ENCODE measurements around the gene LYPD6B. TPM values are rescaled to one million over a fixed set of nuclear protein-coding genes. Genes with fewer than 3 reads are reported as not detected.

Gene LYPD6B
- total RNA-seq = 0.24 TPM
- 1.4 TPM for polyA plus RNA-seq
- long read RNA-seq, donor 1 = 0 reads
- long read RNA-seq, donor 2 = 0 reads
- long read RNA-seq, donor 3 = 0 reads
- long read RNA-seq, donor 4 = 0 reads
- long read RNA-seq, donor 5, partial matches to known transcripts = 0 of 3 reads
- long read RNA-seq, donor 5, other reads (novel, unspliced or antisense) = 0 of 3 reads
- long read RNA-seq, donor 6 = 0 reads
- long read RNA-seq, donor 7 = 0 reads
- long read RNA-seq, donor 8 = 0 reads
- long read RNA-seq, donor 9 = 0 reads
- long read RNA-seq, donor 10 = 0 reads

GRCh38 chr2:149038442-149039212, at the start of gene LYPD6B:
TSS of gene LYPD6B (plus strand) at chr2:149038699. CDS start at chr2:149130949, 92,250 bp downstream.
- DNase-seq (ENCODE audit: low read depth in 6 of 9, low spot score in 9 of 9) = no peak
- Histone ChIP-seq H3K4me1 (ENCODE audit: control insufficient read depth in 2 of 2, insufficient read depth in 2 of 2, low read length in 2 of 2) (peaks cover 0 to 2% of the 10 kb centered on the region in 2 donors), H3K27ac (ENCODE audit: low read depth in 1 of 2, low read length in 1 of 2) (no peak within 1 kb of the TSS), H3K4me3 (ENCODE audit: low read length in 2 of 2) (peak within 1 kb of the TSS in 1 of 2 donors; percentile 21), H3K27me3 (ENCODE audit: control insufficient read depth in 2 of 2, insufficient read depth in 1 of 2, low read length in 1 of 2) (peaks cover 24 to 44% of the 10 kb centered on the region in 2 donors), H3K9me3 (ENCODE audit: control insufficient read depth in 2 of 2, insufficient read depth in 1 of 2, low read length in 1 of 2) (no peaks in the 10 kb centered on the region), H3K36me3 (ENCODE audit: control insufficient read depth in 2 of 2, insufficient read depth in 2 of 2, low read length in 1 of 2) (no peaks in the 10 kb centered on the region)
- 3% methylated on average over 85 of the region's 85 CpGs for WGBS

DNA sequence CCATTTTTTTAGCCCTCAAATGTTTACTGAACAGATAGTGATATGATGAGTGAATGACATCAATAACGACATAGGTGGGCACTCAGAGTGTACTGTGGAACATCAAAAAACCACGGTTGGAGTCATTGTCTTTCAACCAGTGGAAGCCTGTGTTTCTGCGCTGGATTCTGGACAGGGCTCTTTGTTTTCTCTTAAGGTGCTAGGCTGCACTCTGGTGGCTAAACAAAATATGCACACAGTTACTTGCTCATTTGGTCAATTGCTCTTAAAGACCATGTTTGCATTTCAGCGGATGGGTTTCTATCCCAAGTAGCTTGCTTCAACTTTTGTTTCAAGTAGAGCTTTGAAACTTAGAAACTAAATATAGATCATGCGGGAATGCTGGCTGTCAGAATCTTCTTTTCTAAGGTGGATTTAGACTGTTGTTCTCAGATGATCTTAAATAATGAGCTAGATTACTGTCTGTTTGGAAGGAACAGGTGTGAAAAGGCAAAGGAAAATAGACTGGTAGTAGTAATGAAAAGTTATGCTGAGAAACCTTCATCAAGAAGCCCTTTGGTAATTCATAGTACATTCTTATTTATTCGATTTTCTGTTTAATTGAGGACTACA, 48.5 kb upstream of the LYPD6B start:
- Histone ChIP-seq H3K36me3 (ENCODE audit: control insufficient read depth in 2 of 2, insufficient read depth in 2 of 2, low read length in 1 of 2) (no peaks in the 10 kb centered on the region), H3K27me3 (ENCODE audit: control insufficient read depth in 2 of 2, insufficient read depth in 1 of 2, low read length in 1 of 2) (no peaks in the 10 kb centered on the region), H3K9me3 (ENCODE audit: control insufficient read depth in 2 of 2, insufficient read depth in 1 of 2, low read length in 1 of 2) (no peaks in the 10 kb centered on the region), H3K4me3 (ENCODE audit: low read length in 2 of 2) (no peak overlapping the region), H3K4me1 (ENCODE audit: control insufficient read depth in 2 of 2, insufficient read depth in 2 of 2, low read length in 2 of 2) (no peaks in the 10 kb centered on the region), H3K27ac (ENCODE audit: low read depth in 1 of 2, low read length in 1 of 2) (no peak overlapping the region)
- whole genome bisulfite sequencing = 47% methylated on average over 6 of the region's 6 CpGs
- DNase-seq (ENCODE audit: low read depth in 6 of 9, low spot score in 9 of 9) = peak; percentile 16 to 74 (median 38)

DNA sequence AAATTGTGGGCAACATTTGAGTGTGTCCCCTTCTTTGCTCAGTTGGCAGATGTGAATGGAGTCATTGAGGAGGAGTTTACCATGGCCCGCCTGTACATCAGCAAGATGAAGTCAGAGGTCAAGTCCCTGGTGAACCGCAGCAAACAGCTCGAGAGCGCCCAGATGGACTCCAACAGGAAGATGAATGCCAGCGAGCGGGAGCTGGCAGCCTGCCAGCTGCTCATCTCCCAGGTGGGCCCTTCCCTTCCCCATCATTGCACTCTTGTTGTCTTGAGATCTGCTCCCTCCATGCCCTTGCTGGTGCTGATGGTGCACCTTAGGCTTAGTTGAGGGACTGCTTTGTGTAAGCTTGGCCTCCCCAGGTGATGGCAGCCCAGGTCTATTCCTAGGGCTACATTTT, 47.5 kb upstream of the LYPD6B start:
- H3K27ac ChIP-seq (ENCODE audit: low read depth in 1 of 2, low read length in 1 of 2) = no peak overlapping the region
- no peaks in the 10 kb centered on the region for H3K36me3 ChIP-seq (ENCODE audit: control insufficient read depth in 2 of 2, insufficient read depth in 2 of 2, low read length in 1 of 2)
- no peaks in the 10 kb centered on the region for H3K9me3 ChIP-seq (ENCODE audit: control insufficient read depth in 2 of 2, insufficient read depth in 1 of 2, low read length in 1 of 2)
- no peak overlapping the region for H3K4me3 ChIP-seq (ENCODE audit: low read length in 2 of 2)
- no peaks in the 10 kb centered on the region for H3K27me3 ChIP-seq (ENCODE audit: control insufficient read depth in 2 of 2, insufficient read depth in 1 of 2, low read length in 1 of 2)
- no peaks in the 10 kb centered on the region for H3K4me1 ChIP-seq (ENCODE audit: control insufficient read depth in 2 of 2, insufficient read depth in 2 of 2, low read length in 2 of 2)
- DNase-seq (ENCODE audit: low read depth in 6 of 9, low spot score in 9 of 9) = no peak
- 83% methylated on average over 6 of the region's 6 CpGs for WGBS

GRCh38 chr2:148992448-148992847, 46.1 kb upstream of the LYPD6B start:
- no peaks in the 10 kb centered on the region for H3K36me3 ChIP-seq (ENCODE audit: control insufficient read depth in 2 of 2, insufficient read depth in 2 of 2, low read length in 1 of 2)
- H3K27ac ChIP-seq (ENCODE audit: low read depth in 1 of 2, low read length in 1 of 2) = no peak overlapping the region
- no peak for DNase-seq (ENCODE audit: low read depth in 6 of 9, low spot score in 9 of 9)
- H3K4me3 ChIP-seq (ENCODE audit: low read length in 2 of 2) = no peak overlapping the region
- no peaks in the 10 kb centered on the region for H3K4me1 ChIP-seq (ENCODE audit: control insufficient read depth in 2 of 2, insufficient read depth in 2 of 2, low read length in 2 of 2)
- no peaks in the 10 kb centered on the region for H3K9me3 ChIP-seq (ENCODE audit: control insufficient read depth in 2 of 2, insufficient read depth in 1 of 2, low read length in 1 of 2)
- H3K27me3 ChIP-seq (ENCODE audit: control insufficient read depth in 2 of 2, insufficient read depth in 1 of 2, low read length in 1 of 2) = no peaks in the 10 kb centered on the region

DNA sequence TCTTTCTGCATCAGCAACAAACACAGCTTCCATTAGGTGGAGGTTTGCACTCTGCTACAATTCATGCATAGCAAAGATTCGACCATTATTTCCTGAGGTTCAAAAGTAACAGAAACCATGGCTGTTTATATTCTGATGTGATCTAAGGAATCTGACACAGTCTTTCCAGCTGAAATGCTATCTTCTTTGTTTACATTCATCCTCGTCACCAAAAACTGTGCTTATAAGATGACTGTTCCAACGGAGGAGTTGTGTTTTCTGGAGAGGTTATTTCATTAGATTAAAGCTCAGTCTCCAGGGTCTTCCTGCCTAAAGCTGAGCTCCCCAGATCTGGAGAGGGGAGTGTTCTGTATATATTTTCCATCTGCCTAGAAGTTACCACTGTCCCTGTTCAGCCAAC, 45.1 kb upstream of the LYPD6B start:
- no peak overlapping the region for H3K27ac ChIP-seq (ENCODE audit: low read depth in 1 of 2, low read length in 1 of 2)
- no peak for DNase-seq (ENCODE audit: low read depth in 6 of 9, low spot score in 9 of 9)
- H3K4me1 ChIP-seq (ENCODE audit: control insufficient read depth in 2 of 2, insufficient read depth in 2 of 2, low read length in 2 of 2) = no peaks in the 10 kb centered on the region
- no peak overlapping the region for H3K4me3 ChIP-seq (ENCODE audit: low read length in 2 of 2)
- whole genome bisulfite sequencing = 90% methylated on average over 3 of the region's 3 CpGs
- H3K9me3 ChIP-seq (ENCODE audit: control insufficient read depth in 2 of 2, insufficient read depth in 1 of 2, low read length in 1 of 2) = no peaks in the 10 kb centered on the region
- no peaks in the 10 kb centered on the region for H3K36me3 ChIP-seq (ENCODE audit: control insufficient read depth in 2 of 2, insufficient read depth in 2 of 2, low read length in 1 of 2)
- no peaks in the 10 kb centered on the region for H3K27me3 ChIP-seq (ENCODE audit: control insufficient read depth in 2 of 2, insufficient read depth in 1 of 2, low read length in 1 of 2)

DNA sequence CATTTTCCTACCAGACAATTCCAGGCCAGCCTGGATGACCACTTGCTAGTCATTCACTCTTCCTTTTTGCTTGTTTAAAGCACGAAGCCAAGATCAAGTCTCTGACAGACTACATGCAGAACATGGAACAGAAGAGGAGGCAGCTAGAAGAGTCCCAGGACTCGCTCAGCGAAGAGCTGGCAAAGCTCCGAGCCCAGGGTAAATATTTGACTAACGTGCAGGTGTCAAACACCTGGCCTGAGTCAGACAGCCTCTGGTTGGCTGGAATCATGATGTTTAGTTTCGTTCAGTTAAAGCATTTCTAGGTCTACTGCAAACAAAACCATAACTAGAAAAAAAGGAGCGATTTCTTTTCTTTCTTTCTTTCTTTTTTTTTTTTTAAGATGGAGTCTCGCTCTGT, 44.2 kb upstream of the LYPD6B start:
- Histone ChIP-seq H3K4me3 (ENCODE audit: low read length in 2 of 2) (no peak overlapping the region), H3K4me1 (ENCODE audit: control insufficient read depth in 2 of 2, insufficient read depth in 2 of 2, low read length in 2 of 2) (no peaks in the 10 kb centered on the region), H3K27ac (ENCODE audit: low read depth in 1 of 2, low read length in 1 of 2) (no peak overlapping the region), H3K9me3 (ENCODE audit: control insufficient read depth in 2 of 2, insufficient read depth in 1 of 2, low read length in 1 of 2) (no peaks in the 10 kb centered on the region), H3K36me3 (ENCODE audit: control insufficient read depth in 2 of 2, insufficient read depth in 2 of 2, low read length in 1 of 2) (no peaks in the 10 kb centered on the region), H3K27me3 (ENCODE audit: control insufficient read depth in 2 of 2, insufficient read depth in 1 of 2, low read length in 1 of 2) (peaks cover 0 to 1% of the 10 kb centered on the region in 2 donors)
- no peak for DNase-seq (ENCODE audit: low read depth in 6 of 9, low spot score in 9 of 9)
- WGBS = 93% methylated on average over 8 of the region's 8 CpGs

GRCh38 chr2:148996805-148997204, 41.7 kb upstream of the LYPD6B start:
- Histone ChIP-seq H3K9me3 (ENCODE audit: control insufficient read depth in 2 of 2, insufficient read depth in 1 of 2, low read length in 1 of 2) (no peaks in the 10 kb centered on the region), H3K4me1 (ENCODE audit: control insufficient read depth in 2 of 2, insufficient read depth in 2 of 2, low read length in 2 of 2) (no peaks in the 10 kb centered on the region), H3K4me3 (ENCODE audit: low read length in 2 of 2) (no peak overlapping the region), H3K27ac (ENCODE audit: low read depth in 1 of 2, low read length in 1 of 2) (no peak overlapping the region), H3K36me3 (ENCODE audit: control insufficient read depth in 2 of 2, insufficient read depth in 2 of 2, low read length in 1 of 2) (no peaks in the 10 kb centered on the region), H3K27me3 (ENCODE audit: control insufficient read depth in 2 of 2, insufficient read depth in 1 of 2, low read length in 1 of 2) (peaks cover 0 to 4% of the 10 kb centered on the region in 2 donors)
- DNase-seq (ENCODE audit: low read depth in 6 of 9, low spot score in 9 of 9) = no peak
- WGBS = 93% methylated on average over 6 of the region's 6 CpGs

DNA sequence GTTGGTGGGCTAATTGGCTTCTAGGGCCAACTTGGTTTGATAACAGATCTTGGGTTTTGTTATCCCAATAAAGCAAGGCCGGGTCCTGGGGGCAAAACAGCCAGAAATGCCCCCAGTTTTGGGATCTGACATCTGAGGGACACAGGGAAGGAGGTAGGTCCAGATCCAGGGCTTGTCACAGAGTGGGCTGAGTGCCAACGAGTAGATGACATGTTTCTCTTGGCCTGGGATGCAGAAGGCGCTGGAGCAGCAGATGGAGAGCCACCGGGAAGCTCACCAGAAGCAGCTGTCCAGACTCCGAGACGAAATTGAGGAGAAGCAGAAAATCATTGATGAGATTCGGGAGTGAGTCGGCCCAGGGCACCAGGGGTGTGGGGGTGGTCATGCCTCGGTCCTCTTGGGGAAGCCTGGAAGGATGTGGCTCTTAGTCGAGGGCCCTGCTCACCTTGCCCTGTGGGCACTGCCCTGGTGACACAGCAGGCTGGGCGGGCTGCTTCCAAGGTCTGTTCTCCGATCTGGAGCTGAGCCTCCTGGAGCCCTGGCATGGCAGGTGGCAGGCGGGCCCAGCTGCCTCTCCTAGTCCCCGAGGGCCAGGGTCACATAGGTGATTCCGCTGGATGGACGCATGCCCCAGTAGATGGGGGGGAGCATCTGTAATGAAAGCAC, 40.2 kb upstream of the LYPD6B start:
- no peak for DNase-seq (ENCODE audit: low read depth in 6 of 9, low spot score in 9 of 9)
- 94% methylated on average over 16 of the region's 16 CpGs for WGBS
- H3K4me1 ChIP-seq (ENCODE audit: control insufficient read depth in 2 of 2, insufficient read depth in 2 of 2, low read length in 2 of 2) = no peaks in the 10 kb centered on the region

DNA sequence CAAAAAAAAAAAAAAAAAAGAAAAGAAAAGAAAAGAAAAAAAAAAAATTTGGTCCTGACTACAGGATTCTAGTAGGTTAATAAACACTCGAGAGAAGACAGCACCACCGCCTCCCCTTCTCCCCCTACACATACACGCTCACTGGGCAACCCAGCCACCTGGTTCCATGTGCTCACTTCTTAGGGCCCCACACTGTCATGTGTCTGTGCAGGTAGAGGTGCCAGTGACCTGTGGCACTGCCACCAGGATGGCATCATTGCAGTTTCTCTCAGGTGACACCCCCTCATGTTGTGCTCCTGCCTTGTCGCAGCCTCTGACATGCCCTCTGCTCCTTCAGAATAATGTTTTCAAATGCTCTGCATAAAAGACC, 39.7 kb upstream of the LYPD6B start:
- WGBS = 99% methylated on average over 4 of the region's 4 CpGs
- Histone ChIP-seq H3K36me3 (ENCODE audit: control insufficient read depth in 2 of 2, insufficient read depth in 2 of 2, low read length in 1 of 2) (no peaks in the 10 kb centered on the region), H3K9me3 (ENCODE audit: control insufficient read depth in 2 of 2, insufficient read depth in 1 of 2, low read length in 1 of 2) (no peaks in the 10 kb centered on the region), H3K27ac (ENCODE audit: low read depth in 1 of 2, low read length in 1 of 2) (no peak overlapping the region), H3K4me3 (ENCODE audit: low read length in 2 of 2) (no peak overlapping the region), H3K27me3 (ENCODE audit: control insufficient read depth in 2 of 2, insufficient read depth in 1 of 2, low read length in 1 of 2) (peaks cover 0 to 4% of the 10 kb centered on the region in 2 donors), H3K4me1 (ENCODE audit: control insufficient read depth in 2 of 2, insufficient read depth in 2 of 2, low read length in 2 of 2) (no peaks in the 10 kb centered on the region)
- DNase-seq (ENCODE audit: low read depth in 6 of 9, low spot score in 9 of 9) = no peak

More for the DNA sequence above, 40.2 kb upstream of the LYPD6B start:
- no peak overlapping the region for H3K4me3 ChIP-seq (ENCODE audit: low read length in 2 of 2)
- no peaks in the 10 kb centered on the region for H3K9me3 ChIP-seq (ENCODE audit: control insufficient read depth in 2 of 2, insufficient read depth in 1 of 2, low read length in 1 of 2)
- no peaks in the 10 kb centered on the region for H3K36me3 ChIP-seq (ENCODE audit: control insufficient read depth in 2 of 2, insufficient read depth in 2 of 2, low read length in 1 of 2)
- no peak overlapping the region for H3K27ac ChIP-seq (ENCODE audit: low read depth in 1 of 2, low read length in 1 of 2)
- peaks cover 0 to 4% of the 10 kb centered on the region in 2 donors for H3K27me3 ChIP-seq (ENCODE audit: control insufficient read depth in 2 of 2, insufficient read depth in 1 of 2, low read length in 1 of 2)
